Breast epithelium (tissue), 3 donors: ENCODE results near the gene LIPG.

Experiments used
- CTCF ChIP-seq, 3 donors: fragments of 450-650 bp; IDR thresholded peaks; one replicate each; pipeline ENCODE4 v1.5.1; 2016 to 2017; ENCODE audit warnings: antibody characterized with exemption in 3 of 3, mild to moderate bottlenecking in 3 of 3, moderate library complexity in 3 of 3
- POLR2AphosphoS5 ChIP-seq, 3 donors: sonication (generic); formaldehyde crosslinking; IDR thresholded peaks; one replicate each; pipeline ENCODE4 v1.6.1; 2017; ENCODE audit warnings: antibody characterized with exemption in 3 of 3

GRCh38 chr18:49521216-49521835 lies 40.5 kb upstream of the LIPG start:
- TF ChIP-seq CTCF (IDR thresholded peaks at IDR 0.05) (no peak), POLR2AphosphoS5 (IDR thresholded peaks at IDR 0.05) (no peak)
